GM21423 (cell line): ENCODE results near the gene COL6A1.
"Not testable (repeated sequence)": the region's sequence is repeated elsewhere in the genome, so short reads cannot be mapped to it uniquely, and the experiment has no call there.

ENCODE experiments used
- ATAC-seq: cut with Tn5 transposase; IDR thresholded peaks from one replicate; pipeline ENCODE4 v1.9.1; 2021; ENCODE audit warnings: mild to moderate bottlenecking, moderate library complexity; ENCODE audit not compliant: unreplicated experiment

Gene COL6A1

DNA sequence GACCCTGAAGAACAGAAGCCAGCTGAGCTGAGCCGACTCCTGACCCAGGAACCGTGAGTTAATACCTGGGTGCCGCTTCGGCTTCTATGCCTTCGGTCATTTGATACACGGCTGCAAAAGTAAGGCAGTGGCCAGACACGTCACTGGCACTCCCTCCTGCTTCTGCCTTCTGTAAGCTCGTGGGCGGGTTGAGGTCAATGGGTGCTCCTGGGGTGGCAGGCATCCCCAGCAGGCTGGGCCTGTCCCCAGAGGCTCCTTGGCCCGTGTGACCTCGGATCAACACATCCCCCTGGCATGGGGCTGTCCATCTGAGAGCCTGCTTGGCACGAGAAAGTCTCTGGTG is 35.7 kb upstream of the COL6A1 start:
- no peak for ATAC-seq

DNA sequence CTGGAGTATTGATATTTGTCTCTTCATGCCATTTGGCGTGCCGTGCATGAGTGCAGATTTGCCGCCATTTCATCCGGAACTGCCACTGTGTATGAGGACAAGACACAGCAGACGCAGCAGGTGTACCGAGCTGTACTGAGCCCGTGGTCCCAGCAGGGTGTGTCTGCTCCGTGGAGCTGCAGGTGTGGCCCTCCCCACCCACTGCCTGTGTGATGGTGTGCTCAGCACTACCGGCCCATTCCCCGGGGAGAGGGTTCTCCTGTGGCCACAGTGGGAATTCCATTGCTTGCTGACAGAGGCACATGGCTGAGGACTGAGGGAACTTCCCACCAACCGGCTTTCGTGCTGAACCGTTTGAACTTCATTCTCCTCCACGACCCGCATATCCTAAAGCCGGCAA is 34.3 kb upstream of the COL6A1 start:
- no peak for ATAC-seq

DNA sequence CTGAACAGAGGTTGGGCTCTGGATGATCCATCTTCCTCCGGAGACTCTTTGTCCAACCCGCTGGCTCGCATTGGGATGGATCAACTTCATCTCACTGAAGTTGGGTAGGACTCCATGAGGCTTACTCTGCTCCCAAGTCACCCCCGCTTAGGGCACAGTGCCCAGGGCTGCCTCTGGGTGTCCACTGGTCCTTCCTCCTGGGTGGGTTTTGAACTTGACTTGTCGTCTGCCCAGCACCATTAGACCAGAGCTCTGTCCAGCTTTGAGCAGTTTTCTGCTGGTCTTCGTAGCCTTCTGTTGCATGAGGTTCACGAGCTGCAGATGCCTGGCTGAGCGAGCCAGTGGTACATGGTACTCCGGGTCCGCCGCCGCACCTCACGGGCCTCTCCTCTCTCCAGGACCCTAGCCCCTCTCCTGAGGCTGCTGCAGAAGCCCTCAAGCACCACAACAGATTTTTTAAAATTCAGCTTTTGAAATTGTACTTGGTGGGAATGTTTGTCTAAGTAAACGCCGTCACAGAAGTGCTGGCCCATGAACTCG is 33.8 kb upstream of the COL6A1 start:
- ATAC-seq: no peak

DNA sequence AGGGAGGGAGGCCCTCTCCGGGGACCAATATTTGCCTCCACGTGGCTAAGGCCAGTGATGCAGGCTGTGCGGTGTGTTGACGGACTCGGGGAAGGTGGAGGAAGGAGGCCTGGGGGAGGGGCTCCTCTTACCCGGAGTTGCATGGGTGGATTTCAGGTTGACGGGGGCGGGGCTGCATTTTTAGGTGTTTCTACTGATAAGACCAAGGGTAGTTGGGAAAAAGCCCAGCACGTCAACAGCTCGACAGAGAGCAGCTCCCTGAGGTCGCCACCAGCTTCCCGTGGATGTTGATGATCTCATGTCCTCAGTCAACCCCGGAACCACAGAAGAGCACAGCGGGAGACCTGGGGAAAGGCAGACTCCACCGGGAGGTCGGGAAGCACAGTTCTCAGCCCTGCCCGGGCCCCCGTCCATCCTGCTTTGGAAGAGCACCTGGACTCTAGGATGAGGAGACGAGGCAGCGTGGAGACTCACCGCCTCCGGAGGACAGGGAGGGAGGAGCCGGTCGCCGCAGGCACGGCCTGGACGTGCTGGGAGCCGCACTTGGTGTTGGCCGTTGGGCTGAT is 32.9 kb upstream of the COL6A1 start:
- ATAC-seq: no peak

DNA sequence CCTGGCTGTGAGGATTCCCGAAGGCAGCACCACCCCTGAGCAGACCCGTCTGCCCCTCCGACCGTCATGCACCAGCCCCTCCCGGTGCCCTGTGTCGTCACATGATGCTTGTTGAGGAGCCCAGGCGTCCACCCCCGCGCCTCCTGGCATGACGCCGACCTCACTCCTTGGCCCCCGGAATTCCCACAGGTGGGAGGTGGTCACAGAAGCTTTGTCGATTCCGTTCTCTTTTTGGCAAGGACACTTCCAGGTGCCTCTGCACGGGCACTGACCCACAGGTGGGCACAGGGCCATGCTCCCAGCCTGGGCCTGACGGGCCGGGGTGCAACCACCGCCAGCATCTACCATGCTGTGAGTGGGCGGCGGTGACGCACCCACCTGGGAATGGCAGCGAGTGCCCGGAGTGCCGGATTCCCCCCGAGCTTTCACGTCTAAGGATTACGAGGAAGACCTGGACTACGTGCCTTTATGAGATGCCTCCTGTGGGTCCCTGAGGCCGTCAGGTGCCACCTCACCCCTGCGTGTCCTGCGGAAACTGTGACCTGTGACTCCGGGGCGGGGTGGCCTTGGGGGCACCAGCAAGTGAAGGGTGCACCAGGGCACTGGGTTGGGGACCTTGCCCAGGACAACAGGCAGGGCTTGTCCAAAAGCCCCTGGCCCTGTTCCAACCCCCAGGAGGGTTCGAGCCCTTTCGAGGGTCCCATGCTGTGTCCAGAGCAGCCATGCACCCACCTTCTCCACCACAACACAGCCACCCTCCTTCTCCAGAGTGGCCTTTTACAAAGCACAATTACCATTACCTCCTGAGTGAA is 31.4 kb upstream of the COL6A1 start:
- ATAC-seq: no peak

DNA sequence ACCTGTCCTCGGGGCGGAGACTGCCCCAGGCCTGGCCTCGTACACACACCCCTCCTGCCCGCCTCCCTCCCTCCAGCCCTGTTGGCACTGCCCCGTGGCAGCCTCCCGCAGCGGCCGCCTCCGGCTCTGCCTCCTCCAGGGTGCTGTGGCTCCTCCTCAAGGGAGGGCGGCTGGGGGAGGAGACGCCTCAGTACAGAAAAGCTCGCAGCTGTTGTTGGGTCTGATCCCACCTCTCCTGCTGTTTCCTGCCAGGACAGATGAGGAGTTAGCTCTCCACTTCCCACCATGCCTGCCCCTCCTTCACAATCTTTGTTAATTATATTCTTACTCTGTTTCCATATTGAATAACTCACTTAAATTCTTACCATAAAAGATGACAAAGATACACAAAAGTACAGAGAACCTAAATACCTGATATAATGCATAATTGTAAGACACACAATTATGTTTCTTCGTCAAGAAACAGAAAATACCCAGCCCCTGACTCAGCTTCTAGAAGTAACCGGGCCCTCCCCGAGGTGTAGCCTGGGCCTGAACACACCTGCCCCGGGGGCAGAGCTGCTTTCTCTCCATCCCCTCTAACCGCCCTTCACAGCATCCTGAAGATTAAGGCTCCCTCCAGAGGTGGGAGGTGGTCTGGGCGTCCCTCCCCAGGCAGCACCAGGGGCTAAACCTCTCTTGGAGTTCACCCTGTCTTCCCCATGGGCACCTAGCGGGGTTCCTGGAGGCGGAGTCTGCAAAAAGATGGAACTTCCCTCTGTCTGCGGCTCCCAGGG is 30.6 kb upstream of the COL6A1 start:
- no peak for ATAC-seq

DNA sequence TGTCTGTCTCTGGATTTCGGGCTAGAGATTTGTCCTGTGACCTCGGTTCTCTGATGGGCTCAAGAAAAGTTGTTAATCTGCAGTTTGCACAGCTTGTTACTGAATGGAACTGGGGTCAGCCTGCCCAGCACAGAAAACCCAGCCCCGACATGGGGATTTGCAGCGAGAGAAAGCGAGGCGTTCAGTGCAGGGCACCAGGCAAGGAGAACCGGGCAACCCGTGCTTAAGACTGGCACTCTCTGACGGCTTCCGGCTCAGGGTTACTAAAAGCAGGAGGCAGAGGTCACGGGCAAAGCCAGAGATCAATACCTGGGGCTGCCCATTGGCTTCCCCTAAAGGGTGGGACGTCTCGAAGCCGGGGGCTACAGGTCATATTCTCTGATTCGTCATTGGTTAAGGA is 29.9 kb upstream of the COL6A1 start:
- no peak for ATAC-seq

DNA sequence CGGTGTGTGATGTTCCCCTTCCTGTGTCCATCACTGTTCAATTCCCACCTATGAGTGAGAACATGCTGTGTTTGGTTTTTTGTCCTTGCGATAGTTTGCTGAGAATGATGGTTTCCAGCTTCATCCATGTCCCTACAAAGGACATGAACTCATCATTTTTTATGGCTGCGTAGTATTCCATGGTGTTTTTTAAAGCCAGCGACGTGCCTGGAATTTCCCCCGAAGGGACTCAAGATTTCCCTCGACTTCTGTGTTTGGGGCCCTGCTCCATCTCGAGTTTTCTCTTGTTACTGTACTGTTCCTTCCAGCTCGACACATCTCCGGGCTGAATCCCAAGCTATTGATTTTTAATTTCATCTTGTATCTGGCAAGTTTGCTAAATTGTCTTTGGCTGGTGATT is 29.0 kb upstream of the COL6A1 start:
- ATAC-seq: not testable (repeated sequence)

DNA sequence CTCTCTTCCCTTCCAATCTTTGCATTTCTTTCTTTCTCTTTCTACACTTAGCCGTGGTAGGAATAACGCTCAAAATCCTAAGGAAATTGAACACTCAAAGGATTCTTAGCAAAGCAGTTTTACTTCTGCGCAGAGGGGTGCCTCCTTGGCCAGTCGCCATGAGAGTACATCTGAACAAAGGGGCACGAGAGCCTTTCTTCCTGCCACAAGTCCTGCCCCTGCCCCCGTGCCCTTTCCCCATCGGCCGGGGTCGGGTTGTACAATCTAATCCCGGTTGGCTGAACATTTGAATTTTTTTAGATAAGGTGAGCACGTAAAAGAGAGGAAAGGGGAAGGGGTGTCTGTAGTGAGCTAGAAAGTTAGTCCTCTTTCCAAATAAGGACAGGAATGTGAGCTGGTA is 28.6 kb upstream of the COL6A1 start:
- ATAC-seq: no peak

DNA sequence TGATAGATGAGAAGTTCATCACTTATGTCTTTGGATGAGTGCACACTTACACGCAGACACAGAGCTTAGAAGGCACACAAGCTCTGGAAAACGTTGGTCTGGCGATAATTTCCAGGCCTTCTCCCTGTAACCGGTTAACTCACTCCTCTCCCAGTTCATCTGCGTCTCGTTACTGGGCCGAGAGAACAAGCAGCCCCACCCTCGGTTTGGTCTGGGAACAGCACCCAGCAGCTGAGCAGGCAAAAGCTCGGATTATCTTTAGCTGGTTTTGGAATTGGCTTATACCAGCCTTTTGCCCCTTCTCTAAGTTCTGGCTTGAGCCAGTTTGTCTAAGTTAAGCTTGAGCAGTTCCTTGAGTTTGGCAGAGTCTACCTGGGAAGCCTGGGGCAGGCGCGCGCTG is 27.3 kb upstream of the COL6A1 start:
- no peak for ATAC-seq

DNA sequence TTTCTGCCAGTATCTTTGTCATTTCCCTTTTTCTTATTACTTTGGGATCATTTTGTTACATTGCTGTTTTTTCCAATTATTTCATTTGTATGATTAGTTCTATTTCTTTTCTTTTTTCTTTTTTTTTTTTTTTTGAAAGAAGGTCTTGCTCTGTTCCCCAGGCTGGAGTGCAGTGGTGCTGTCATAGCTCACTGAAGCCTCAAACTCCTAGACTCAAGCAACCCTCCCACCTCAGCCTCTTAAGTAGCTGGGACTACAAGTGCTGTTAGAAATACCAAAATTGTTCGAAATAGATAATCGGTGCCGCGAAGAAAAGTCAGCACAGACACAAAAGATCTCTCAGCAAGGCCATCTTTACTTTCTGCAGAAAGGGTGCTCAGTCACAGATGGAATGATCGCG is 26.6 kb upstream of the COL6A1 start:
- ATAC-seq: no peak

DNA sequence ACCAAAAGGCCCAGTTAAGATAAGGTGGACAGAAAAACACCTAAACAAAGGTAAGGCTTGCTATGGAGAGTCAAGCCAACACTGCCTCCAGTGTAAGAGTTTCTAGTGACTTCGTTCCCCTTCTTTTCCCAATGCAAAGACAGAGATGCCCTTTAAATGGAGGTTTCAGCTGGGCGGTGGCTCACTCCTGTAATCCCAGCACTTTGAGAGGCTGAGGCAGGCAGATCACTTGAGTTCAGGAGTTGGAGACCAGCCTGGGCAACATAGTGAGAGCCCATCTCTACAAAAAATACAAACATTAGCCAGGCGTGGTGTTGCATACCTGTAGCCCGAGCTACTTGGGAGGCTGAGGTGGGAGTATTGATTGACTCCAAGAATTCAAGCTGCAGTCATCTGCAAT is 24.0 kb upstream of the COL6A1 start:
- ATAC-seq: no peak

DNA sequence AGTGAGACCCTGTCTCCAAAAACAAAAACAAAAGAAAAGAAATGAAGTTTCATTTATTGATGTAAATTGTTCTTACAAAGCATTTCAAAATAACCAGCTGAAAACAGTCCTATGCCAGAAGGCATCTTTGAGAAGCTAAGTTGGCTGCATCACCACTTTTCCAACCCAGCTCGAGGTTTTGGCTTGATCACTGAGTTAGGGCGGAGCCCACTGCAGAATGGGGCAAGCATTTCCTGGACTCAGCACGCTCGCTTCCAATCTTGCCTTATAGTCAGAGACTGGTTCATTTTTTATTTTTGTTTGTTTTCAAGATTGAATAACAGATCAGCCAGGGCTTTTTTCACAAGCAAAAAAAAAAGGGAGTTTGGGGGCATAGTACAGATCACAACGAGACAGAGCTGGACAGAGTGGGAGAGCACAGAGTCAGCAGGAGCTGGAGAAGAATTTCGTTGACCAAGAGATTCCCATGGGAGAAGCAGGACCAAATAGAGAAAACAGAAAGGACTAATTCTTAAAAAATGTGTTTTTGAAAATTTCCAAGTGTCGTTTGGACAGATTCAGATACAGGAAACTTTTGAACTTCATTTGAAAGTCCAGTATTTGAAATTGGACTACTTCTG is 23.5 kb upstream of the COL6A1 start:
- no peak for ATAC-seq

DNA sequence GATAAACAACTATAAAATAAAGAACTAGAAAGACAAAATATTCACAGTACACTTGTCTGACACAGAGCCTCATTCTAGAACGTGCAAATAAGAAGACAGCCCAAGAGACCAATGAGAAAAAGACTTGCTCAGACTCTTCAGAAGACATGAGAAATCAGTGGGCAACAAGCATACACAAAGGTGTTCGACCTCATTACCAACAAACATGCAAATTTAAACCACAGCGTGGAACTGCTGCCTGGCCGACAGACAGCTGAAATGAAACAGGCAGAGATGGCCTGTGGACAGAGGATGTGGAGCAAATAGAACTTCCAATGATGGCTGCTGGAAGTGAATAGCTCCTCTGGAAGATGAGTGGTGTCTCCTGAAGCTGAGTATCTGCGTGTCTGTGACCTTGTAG is 22.4 kb upstream of the COL6A1 start:
- no peak for ATAC-seq

DNA sequence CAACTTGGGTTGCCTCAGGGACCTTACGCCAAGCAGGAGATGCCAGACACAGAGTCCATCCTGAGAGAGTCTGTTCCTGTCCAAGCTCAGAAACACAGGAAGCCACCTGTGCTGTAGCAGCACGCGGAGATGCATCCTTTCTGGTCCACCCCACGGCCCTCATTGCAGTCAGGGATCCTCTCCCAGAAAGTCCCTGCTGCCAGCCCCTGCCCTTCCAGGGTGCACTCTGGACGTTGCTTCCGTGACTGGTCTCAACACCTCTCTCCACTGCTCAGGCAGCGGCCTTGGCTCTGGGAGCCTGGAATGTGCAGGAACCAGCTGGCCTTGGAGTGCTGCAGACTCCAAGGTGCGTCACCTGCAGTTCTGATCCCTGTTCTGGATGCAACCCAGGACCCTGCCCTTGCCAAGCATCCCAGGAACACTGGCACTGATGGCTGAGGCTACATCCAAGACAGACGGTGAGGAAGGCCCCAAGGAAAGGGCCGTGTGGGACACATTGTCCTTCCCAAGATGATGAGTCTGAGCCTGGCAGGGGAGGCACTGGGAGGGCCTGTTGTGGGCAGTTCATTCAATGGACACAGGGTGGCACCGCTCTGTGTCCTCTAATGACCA is 21.7 kb upstream of the COL6A1 start:
- ATAC-seq: no peak

DNA sequence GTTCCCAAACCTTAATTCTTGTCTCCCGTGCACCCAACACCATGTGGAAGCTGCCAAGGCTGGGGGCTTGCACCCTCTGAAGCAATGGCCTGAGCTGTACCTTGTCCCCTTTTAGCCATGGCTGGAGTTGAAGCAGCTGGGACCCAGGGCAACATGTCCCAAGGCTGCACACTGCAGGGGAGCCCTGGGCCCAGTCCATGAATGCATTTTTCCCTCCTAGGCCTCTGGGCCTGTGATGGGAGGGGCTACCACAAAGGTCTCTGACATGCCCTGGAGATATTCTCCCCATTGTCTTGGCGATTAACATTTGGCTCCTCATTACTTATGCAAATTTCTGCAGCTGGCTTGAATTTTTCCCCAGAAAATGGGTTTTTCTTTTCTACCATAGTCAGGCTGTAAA is 20.2 kb upstream of the COL6A1 start:
- not testable (repeated sequence) for ATAC-seq

DNA sequence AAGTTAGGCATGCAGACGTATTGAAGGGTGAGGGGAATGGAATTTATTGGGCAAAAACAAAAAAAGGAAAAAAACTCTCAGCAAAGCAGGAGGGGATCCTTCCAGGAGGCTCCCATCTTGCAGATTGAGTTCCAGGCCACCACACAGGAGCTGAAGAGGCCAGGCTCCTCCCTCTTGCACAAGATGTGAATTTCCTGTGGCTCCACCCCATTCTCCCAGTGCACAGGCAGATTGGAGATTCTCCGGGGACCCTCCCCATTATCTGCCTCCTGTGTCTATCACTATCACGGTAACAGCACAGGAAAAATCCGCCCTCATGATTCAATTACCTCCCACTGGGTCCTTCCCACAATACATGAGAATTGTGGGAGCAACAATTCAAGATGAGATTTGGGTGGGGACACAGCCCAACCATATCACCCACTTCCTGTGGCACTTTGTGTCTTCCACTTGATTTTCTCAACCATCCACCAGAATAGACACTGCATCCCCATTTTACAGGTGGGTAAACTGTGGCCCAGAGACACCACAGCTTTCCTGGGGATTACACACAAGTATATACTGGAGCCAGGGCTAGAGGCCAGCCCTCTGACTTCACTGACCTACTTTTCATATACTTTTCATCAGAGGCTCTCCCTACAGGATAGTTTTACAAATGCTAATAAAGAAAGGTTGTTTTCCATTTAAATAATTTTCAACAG is 18.9 kb upstream of the COL6A1 start:
- ATAC-seq: no peak

DNA sequence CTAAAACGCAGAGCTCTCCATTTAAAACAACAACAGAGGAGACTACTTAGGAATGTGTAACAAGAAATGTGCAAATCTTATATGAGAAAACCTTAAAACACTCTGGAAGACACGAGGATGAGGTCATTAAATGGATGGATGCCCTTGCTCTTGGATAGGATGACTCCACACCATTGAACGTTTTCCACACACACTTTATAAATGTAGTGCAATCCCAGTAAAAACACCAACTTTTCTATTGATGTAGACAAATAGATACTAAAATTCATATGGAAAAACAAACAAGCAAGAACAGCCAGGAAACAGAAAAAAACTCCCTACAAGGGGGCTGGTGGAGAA is 18.4 kb upstream of the COL6A1 start:
- no peak for ATAC-seq

DNA sequence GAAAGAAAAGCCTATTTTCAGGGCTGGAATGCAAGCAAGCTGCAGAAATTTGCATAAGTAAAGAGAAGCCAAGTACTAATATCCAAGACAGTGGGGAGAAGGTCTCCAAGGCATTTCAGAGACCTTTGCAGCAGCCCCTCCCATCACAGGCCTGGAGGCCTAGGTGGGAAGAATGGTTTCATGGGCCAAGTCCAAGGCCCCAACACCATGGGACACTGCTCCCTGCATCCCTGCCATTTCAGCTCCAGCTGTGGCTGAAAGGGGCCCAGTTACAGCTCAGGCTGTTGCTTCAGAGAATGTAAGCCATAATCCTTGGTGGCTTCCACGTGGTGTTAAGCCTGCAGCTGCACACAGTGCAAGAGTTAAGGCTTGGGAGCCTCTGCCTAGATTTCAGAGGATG is 16.9 kb upstream of the COL6A1 start:
- no peak for ATAC-seq

DNA sequence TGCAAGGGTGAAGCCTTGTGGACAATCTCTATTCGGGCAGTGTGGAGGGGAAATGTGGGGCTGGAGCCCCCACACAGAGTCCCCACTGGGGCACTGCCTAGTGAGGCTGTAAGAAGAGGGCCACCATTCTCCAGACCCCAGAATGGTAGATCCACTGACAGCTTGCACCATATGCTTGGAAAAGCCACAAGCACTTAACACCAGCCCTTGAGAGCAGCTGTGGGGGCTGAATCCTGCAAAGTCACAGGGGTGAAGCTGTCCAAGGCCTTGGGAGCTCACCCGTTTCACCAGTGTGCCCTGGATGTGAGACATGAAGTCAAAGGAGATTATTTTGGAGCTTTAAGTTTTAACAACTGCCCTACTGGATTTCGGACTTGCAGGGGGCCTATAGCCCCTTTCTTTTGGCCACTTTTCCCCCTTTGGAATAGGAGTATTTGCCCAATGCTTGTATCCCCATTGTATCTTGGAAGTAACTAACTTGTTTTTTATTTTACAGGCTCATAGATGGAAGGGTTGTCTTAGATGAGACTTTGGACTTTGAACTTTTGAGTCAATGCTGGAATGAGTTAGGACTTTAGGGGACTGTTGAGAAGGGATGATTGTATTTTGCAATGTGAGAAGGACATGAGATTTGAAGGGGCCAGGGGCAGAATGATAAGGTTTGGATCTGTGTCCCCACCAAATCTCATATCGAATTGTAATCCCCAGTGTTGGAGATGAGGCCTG is 16.3 kb upstream of the COL6A1 start:
- no peak for ATAC-seq
